Sciatic nerve (tissue), 2 donors: ENCODE data around the gene TICAM1. TPM values are rescaled to one million over a fixed set of nuclear protein-coding genes. Genes with fewer than 3 reads are reported as not detected.
"Not testable (repeated sequence)": the region's sequence is repeated elsewhere in the genome, so short reads cannot be mapped to it uniquely, and the experiment has no call there.

Experiments
- ATAC-seq: fragments of 200-7000 bp; cut with Tn5 transposase; one replicate; pipeline ENCODE4 v1.9.1; 2020; ENCODE audit warnings: mild to moderate bottlenecking, moderate library complexity
- DNase-seq: peaks from one replicate; pipeline ENCODE4 v3.0.0-alpha.2; 2020; ENCODE audit warnings: low spot score
- intact Hi-C: fragments of 100-400 bp; cut with DNase I; formaldehyde crosslinking; loops from one replicate; pipeline ENCODE4 v1.14.2; 2022
- total RNA-seq: library from RNA; stranded (reverse); fragmentation: NEBNext Ultra II Directional; extraction: Animal tissue kit (Norgen Biotek cat#: 25700); gene quantifications from one replicate; pipeline ENCODE4 v1.2.1, GENCODE V29; 2021
- donor health status: DM: no; HTN: no; CAD: no.
- donor health status: DM: no; HTN: no; CAD: no.

Gene TICAM1
- total RNA-seq: 10.8 TPM

- intact Hi-C loops: no loop called here
- ATAC-seq (peak; percentile 97), DNase-seq (peak; percentile 85)
Observed at GRCh38 chr19:4831304-4831978, at the start of gene TICAM1. TSS of gene TICAM1 (minus strand) at chr19:4831712. CDS start at chr19:4818377, 13,335 bp downstream.

GRCh38 chr19:4879041-4879440 is 47.5 kb upstream of the TICAM1 start:
- ATAC-seq (no peak), DNase-seq (no peak)
- intact Hi-C loops: loop anchor here (10.0 kb wide), 1 partner anchor 156 kb away; no protein-coding TSS in a partner anchor

GRCh38 chr19:4878491-4878968 is 47.0 kb upstream of the TICAM1 start:
- intact Hi-C loops: loop anchor here (10.0 kb wide), 1 partner anchor 156 kb away; no protein-coding TSS in a partner anchor
- DNase-seq (no peak), ATAC-seq (peak; percentile 16)

GRCh38 chr19:4877753-4878490 is 46.4 kb upstream of the TICAM1 start:
- DNase-seq (no peak), ATAC-seq (peak; percentile 86)
- intact Hi-C loops: loop anchor here (10.0 kb wide), 1 partner anchor 157 kb away; no protein-coding TSS in a partner anchor

GRCh38 chr19:4873930-4874329 is 42.4 kb upstream of the TICAM1 start:
- intact Hi-C loops: loop anchor here (5.0 to 10.0 kb wide), 2 partner anchors 38 to 161 kb away; no protein-coding TSS in a partner anchor
- DNase-seq (no peak), ATAC-seq (no peak)

GRCh38 chr19:4871711-4872110 is 40.2 kb upstream of the TICAM1 start:
- DNase-seq: no peak
- ATAC-seq: no peak
- intact Hi-C loops: loop anchor here (5.0 to 10.0 kb wide), 2 partner anchors 41 to 163 kb away; no protein-coding TSS in a partner anchor

- no peak for DNase-seq
- no peak for ATAC-seq
- intact Hi-C loops: loop anchor here (5.0 to 10.0 kb wide), 2 partner anchors 42 to 165 kb away; no protein-coding TSS in a partner anchor
Observed at GRCh38 chr19:4870025-4870700, 38.7 kb upstream of the TICAM1 start.

- ATAC-seq (no peak), DNase-seq (no peak)
- intact Hi-C loops: no loop called here
Observed at GRCh38 chr19:4868286-4868834, 36.8 kb upstream of the TICAM1 start.

GRCh38 chr19:4867534-4868285 is 36.2 kb upstream of the TICAM1 start, which contains the start of gene PLIN3:
TSS of gene PLIN3 (minus strand) at chr19:4867667. CDS start at chr19:4861394, 6,273 bp downstream.
- intact Hi-C loops: no loop called here
- peak; percentile 98 for ATAC-seq
- DNase-seq: peak; percentile 99

GRCh38 chr19:4866595-4867424 is 35.3 kb upstream of the TICAM1 start:
- ATAC-seq: peak; percentile 62
- intact Hi-C loops: no loop called here
- peak; percentile 83 for DNase-seq

GRCh38 chr19:4861147-4861546 is 29.6 kb upstream of the TICAM1 start:
- no peak for ATAC-seq
- DNase-seq: no peak
- intact Hi-C loops: no loop called here

GRCh38 chr19:4859697-4860096 is 28.2 kb upstream of the TICAM1 start:
- no peak for ATAC-seq
- DNase-seq: no peak
- intact Hi-C loops: no loop called here

GRCh38 chr19:4856468-4856867 is 25.0 kb upstream of the TICAM1 start:
- DNase-seq, intact Hi-C loops, ATAC-seq: not testable (repeated sequence)

GRCh38 chr19:4853506-4853905 is 22.0 kb upstream of the TICAM1 start:
- intact Hi-C loops, ATAC-seq, DNase-seq: not testable (repeated sequence)

GRCh38 chr19:4852484-4852883 is 21.0 kb upstream of the TICAM1 start:
- intact Hi-C loops: no loop called here
- DNase-seq: no peak
- ATAC-seq: peak; percentile 21

- peak; percentile 84 for DNase-seq
- ATAC-seq: peak; percentile 86
- intact Hi-C loops: loop anchor here (1.0 kb wide), 1 partner anchor 42 kb away; no protein-coding TSS in a partner anchor
Observed at GRCh38 chr19:4851551-4852290, 20.2 kb upstream of the TICAM1 start.

- intact Hi-C loops: no loop called here
- ATAC-seq (no peak), DNase-seq (no peak)
Observed at GRCh38 chr19:4849019-4849418, 17.5 kb upstream of the TICAM1 start.
